ENCODE data around the gene OCRL.

OCRL gene

DNA sequence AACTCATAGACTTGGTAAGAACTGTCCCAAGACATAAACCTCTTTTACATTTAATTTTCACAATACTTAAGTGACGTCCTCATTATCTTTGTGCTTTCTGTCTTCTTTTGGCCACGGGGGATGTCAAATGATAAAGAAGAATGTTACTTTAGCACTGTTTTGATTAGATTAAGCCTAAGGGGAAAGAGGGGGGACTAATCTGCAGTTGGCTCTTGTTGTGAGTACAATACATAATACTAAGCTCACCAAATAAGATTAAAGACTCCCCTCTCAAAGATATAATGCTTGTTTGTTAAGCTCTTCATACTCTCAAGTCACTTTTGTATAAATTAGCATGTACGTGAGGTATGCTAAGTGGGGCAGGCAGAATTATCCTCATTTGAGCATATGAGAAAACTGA, 36.5 kb downstream of the OCRL start:
- H3K4me3 ChIP-seq (ENCODE audit: low read depth in 1 of 2, low read length in 2 of 2), result no peak overlapping the region
- no peak overlapping the region for H2AFZ ChIP-seq (ENCODE audit: low read depth, low read length)
- no peak overlapping the region for H3K4me2 ChIP-seq (ENCODE audit: insufficient read depth, low read length)
- no peaks in the 10 kb centered on the region for H4K20me1 ChIP-seq (ENCODE audit: insufficient read depth, low read length)
- ATAC-seq (ENCODE audit: insufficient read depth, low read depth) (no peak), DNase-seq (no peak)
- no peak for TF ChIP-seq CTCF (IDR thresholded peaks at IDR 0.05; ENCODE audit: borderline replicate concordance, extremely low read depth, low read length, poor library complexity, severe bottlenecking)
- no peak for TF ChIP-seq EZH2 (IDR thresholded peaks at IDR 0.05; ENCODE audit: borderline replicate concordance, low read depth, low read length, severe bottlenecking)
- H3K27me3 ChIP-seq (ENCODE audit: insufficient read depth, low read length, poor library complexity), result no peaks in the 10 kb centered on the region
- H3K9ac ChIP-seq (ENCODE audit: low read depth, low read length), result no peak overlapping the region
- H3K36me3 ChIP-seq (ENCODE audit: insufficient read depth, low read length), result peaks cover 40% of the 10 kb centered on the region
- H3K4me1 ChIP-seq (ENCODE audit: insufficient read depth, low read length), result no peaks in the 10 kb centered on the region
- H3K27ac ChIP-seq (ENCODE audit: low read length), result no peak overlapping the region
- H3K79me2 ChIP-seq (ENCODE audit: insufficient read depth, low read length), result no peaks in the 10 kb centered on the region
- no peaks in the 10 kb centered on the region for H3K9me3 ChIP-seq (ENCODE audit: insufficient read depth, low read length, severe bottlenecking)

DNA sequence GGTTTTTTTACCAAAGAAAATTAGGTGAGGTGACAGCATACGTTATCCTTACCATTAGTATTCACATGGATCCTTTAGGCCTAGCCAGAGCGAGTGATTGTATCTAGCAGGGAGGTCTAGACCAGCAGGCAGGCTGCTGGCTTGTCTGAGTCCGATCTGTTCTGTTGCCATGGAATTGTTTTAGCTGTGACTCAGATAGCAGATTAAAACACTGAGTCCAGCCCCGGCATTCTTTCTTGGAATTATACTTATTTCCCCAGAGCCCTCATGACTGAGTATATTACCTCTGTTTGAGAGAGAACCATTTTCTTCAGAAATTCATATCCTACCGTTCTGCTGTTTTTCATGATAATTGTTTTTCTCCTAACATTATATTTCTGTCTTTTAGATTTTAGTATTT, 37.4 kb downstream of the OCRL start:
- no peaks in the 10 kb centered on the region for H3K9me3 ChIP-seq (ENCODE audit: insufficient read depth, low read length, severe bottlenecking)
- H4K20me1 ChIP-seq (ENCODE audit: insufficient read depth, low read length), result no peaks in the 10 kb centered on the region
- H3K9ac ChIP-seq (ENCODE audit: low read depth, low read length), result no peak overlapping the region
- H3K27ac ChIP-seq (ENCODE audit: low read length), result no peak overlapping the region
- H3K27me3 ChIP-seq (ENCODE audit: insufficient read depth, low read length, poor library complexity), result no peaks in the 10 kb centered on the region
- no peak overlapping the region for H2AFZ ChIP-seq (ENCODE audit: low read depth, low read length)
- H3K79me2 ChIP-seq (ENCODE audit: insufficient read depth, low read length), result no peaks in the 10 kb centered on the region
- H3K36me3 ChIP-seq (ENCODE audit: insufficient read depth, low read length), result peaks cover 38% of the 10 kb centered on the region
- DNase-seq (no peak), ATAC-seq (ENCODE audit: insufficient read depth, low read depth) (no peak)
- H3K4me3 ChIP-seq (ENCODE audit: low read depth in 1 of 2, low read length in 2 of 2), result no peak overlapping the region
- H3K4me1 ChIP-seq (ENCODE audit: insufficient read depth, low read length), result no peaks in the 10 kb centered on the region
- H3K4me2 ChIP-seq (ENCODE audit: insufficient read depth, low read length), result no peak overlapping the region
- TF ChIP-seq CTCF (IDR thresholded peaks at IDR 0.05; ENCODE audit: borderline replicate concordance, extremely low read depth, low read length, poor library complexity, severe bottlenecking), result no peak

DNA sequence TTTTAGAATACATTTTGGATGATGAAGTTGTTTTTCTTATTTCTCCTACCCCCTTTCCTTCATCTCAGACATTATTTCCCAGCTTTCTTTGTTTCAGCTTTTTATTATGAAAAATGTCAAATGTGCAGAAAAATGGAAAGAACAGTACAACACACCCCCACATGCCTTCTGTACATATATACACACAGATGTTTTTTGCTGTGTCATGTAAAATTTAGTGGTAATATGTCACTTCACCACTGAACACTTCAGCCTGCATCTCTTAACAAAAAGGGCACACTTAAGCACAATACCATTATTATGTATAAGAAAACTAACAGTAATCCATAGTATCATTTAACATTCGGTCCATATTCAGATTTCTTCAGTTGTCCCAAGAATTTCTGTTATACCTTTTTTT, 37.8 kb downstream of the OCRL start:
- H3K27me3 ChIP-seq (ENCODE audit: insufficient read depth, low read length, poor library complexity), result no peaks in the 10 kb centered on the region
- ATAC-seq (ENCODE audit: insufficient read depth, low read depth), result no peak
- H4K20me1 ChIP-seq (ENCODE audit: insufficient read depth, low read length), result no peaks in the 10 kb centered on the region
- H3K36me3 ChIP-seq (ENCODE audit: insufficient read depth, low read length), result peaks cover 38% of the 10 kb centered on the region
- TF ChIP-seq CTCF (IDR thresholded peaks at IDR 0.05; ENCODE audit: borderline replicate concordance, extremely low read depth, low read length, poor library complexity, severe bottlenecking), result no peak
- TF ChIP-seq EZH2 (IDR thresholded peaks at IDR 0.05; ENCODE audit: borderline replicate concordance, low read depth, low read length, severe bottlenecking), result no peak
- H3K27ac ChIP-seq (ENCODE audit: low read length), result no peak overlapping the region
- no peak overlapping the region for H3K4me2 ChIP-seq (ENCODE audit: insufficient read depth, low read length)
- no peaks in the 10 kb centered on the region for H3K4me1 ChIP-seq (ENCODE audit: insufficient read depth, low read length)
- DNase-seq, result no peak
- H2AFZ ChIP-seq (ENCODE audit: low read depth, low read length), result no peak overlapping the region
- no peaks in the 10 kb centered on the region for H3K79me2 ChIP-seq (ENCODE audit: insufficient read depth, low read length)
- no peaks in the 10 kb centered on the region for H3K9me3 ChIP-seq (ENCODE audit: insufficient read depth, low read length, severe bottlenecking)
- no peak overlapping the region for H3K9ac ChIP-seq (ENCODE audit: low read depth, low read length)
- no peak overlapping the region for H3K4me3 ChIP-seq (ENCODE audit: low read depth in 1 of 2, low read length in 2 of 2)

DNA sequence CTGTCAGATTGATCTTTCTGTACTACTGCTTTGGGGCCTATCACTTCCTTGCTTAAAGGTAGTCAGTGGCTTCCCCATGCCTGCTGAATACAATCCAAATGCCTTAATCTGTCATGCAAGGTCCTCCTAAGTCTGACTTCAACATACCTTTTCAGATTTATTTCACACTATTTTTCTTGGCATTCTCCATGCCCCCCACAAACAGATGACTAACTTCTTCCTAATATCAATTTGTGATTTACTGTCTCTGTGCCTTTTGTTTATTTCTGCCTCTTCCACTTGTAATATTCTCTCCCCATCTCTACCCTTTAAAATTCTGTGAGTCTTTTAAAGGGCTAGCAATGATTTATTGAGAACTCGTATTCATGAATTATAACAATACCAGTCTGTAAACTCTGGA, 41.8 kb downstream of the OCRL start:
- no peak for TF ChIP-seq CTCF (IDR thresholded peaks at IDR 0.05; ENCODE audit: borderline replicate concordance, extremely low read depth, low read length, poor library complexity, severe bottlenecking)
- TF ChIP-seq EZH2 (IDR thresholded peaks at IDR 0.05; ENCODE audit: borderline replicate concordance, low read depth, low read length, severe bottlenecking), result no peak

More for the DNA sequence above, 41.8 kb downstream of the OCRL start:
- H2AFZ ChIP-seq (ENCODE audit: low read depth, low read length), result no peak overlapping the region
- ATAC-seq (ENCODE audit: insufficient read depth, low read depth), result no peak
- H3K36me3 ChIP-seq (ENCODE audit: insufficient read depth, low read length), result peaks cover 22% of the 10 kb centered on the region
- H4K20me1 ChIP-seq (ENCODE audit: insufficient read depth, low read length), result no peaks in the 10 kb centered on the region
- H3K9ac ChIP-seq (ENCODE audit: low read depth, low read length), result no peak overlapping the region
- no peak overlapping the region for H3K4me2 ChIP-seq (ENCODE audit: insufficient read depth, low read length)
- no peak overlapping the region for H3K27ac ChIP-seq (ENCODE audit: low read length)
- H3K4me1 ChIP-seq (ENCODE audit: insufficient read depth, low read length), result no peaks in the 10 kb centered on the region
- H3K9me3 ChIP-seq (ENCODE audit: insufficient read depth, low read length, severe bottlenecking), result no peaks in the 10 kb centered on the region
- no peak for DNase-seq
- no peaks in the 10 kb centered on the region for H3K27me3 ChIP-seq (ENCODE audit: insufficient read depth, low read length, poor library complexity)
- H3K4me3 ChIP-seq (ENCODE audit: low read depth in 1 of 2, low read length in 2 of 2), result no peak overlapping the region
- no peaks in the 10 kb centered on the region for H3K79me2 ChIP-seq (ENCODE audit: insufficient read depth, low read length)
